CD14-positive monocyte (primary cell): ENCODE data around the gene WDR72. TPM values are rescaled to one million over a fixed set of nuclear protein-coding genes. Genes with fewer than 3 reads are reported as not detected.

Experiments
- DNase-seq, 3 donors: peaks; one replicate each; pipeline ENCODE4 v3.0.0-alpha.2; 2011 to 2022
- H2AFZ ChIP-seq: 2 replicates; pipeline ENCODE4 v1.6.0; 2012; ENCODE audit warnings: mild to moderate bottlenecking, low read depth, low read length, inconsistent platforms; ENCODE audit not compliant: insufficient read depth, poor library complexity, severe bottlenecking
- H3K27ac ChIP-seq, 2 donors: 1 replicate in 1 of 2; 2 replicates in 1 of 2; pipeline ENCODE4 v1.5.1; 2012 to 2013; ENCODE audit warnings: low read length in 2 of 2, control low read depth in 1 of 2, inconsistent platforms in 1 of 2, low read depth in 1 of 2, mild to moderate bottlenecking in 1 of 2
- H3K27me3 ChIP-seq, 2 donors: one replicate each; pipeline versions ENCODE4 v1.6.0 to v1.6.1; 2011 to 2013; ENCODE audit warnings: low read length in 2 of 2; ENCODE audit not compliant: control insufficient read depth in 2 of 2, insufficient read depth in 2 of 2
- H3K36me3 ChIP-seq, 2 donors: replicated peaks in 1 of 2; 1 replicate in 1 of 2; 2 replicates in 1 of 2; pipeline versions ENCODE4 v1.5.1 to v1.6.1; 2012 to 2013; ENCODE audit warnings: low read length in 2 of 2, control low read depth in 1 of 2, inconsistent platforms in 1 of 2, mild to moderate bottlenecking in 1 of 2; ENCODE audit not compliant: insufficient read depth in 2 of 2, control insufficient read depth in 1 of 2
- H3K4me1 ChIP-seq, 2 donors: 1 replicate in 1 of 2; 2 replicates in 1 of 2; pipeline versions ENCODE4 v1.5.1 to v1.6.1; 2012 to 2013; ENCODE audit warnings: low read length in 2 of 2, control low read depth in 1 of 2, inconsistent platforms in 1 of 2, mild to moderate bottlenecking in 1 of 2, moderate library complexity in 1 of 2; ENCODE audit not compliant: insufficient read depth in 2 of 2, control insufficient read depth in 1 of 2
- H3K4me2 ChIP-seq: replicated peaks from 2 replicates; pipeline ENCODE3; 2012; ENCODE audit warnings: low read length, moderate library complexity, mild to moderate bottlenecking; ENCODE audit not compliant: poor library complexity, severe bottlenecking; ENCODE audit errors: extremely low read depth
- H3K4me3 ChIP-seq, 3 experiments: fragments of 200-600 bp in 1 of 3; sonication (generic) in 1 of 3; replicated peaks in 1 of 3; 1 replicate in 2 of 3; 2 replicates in 1 of 3; pipeline ENCODE4 v1.5.1; 2011 to 2013; ENCODE audit warnings: low read length in 3 of 3, mild to moderate bottlenecking in 3 of 3, control low read depth in 2 of 3, low read depth in 2 of 3, inconsistent platforms in 1 of 3, moderate library complexity in 1 of 3
- H3K79me2 ChIP-seq: 2 replicates; pipeline ENCODE4 v1.6.0; 2012; ENCODE audit warnings: mild to moderate bottlenecking, control low read depth, inconsistent platforms, low read length, moderate library complexity; ENCODE audit not compliant: insufficient read depth
- H3K9ac ChIP-seq: 2 replicates; pipeline ENCODE4 v1.6.0; 2017; ENCODE audit warnings: low read length, mild to moderate bottlenecking; ENCODE audit not compliant: insufficient read depth, poor library complexity, severe bottlenecking
- H3K9me3 ChIP-seq, 2 donors: replicated peaks in 1 of 2; 1 replicate in 1 of 2; 2 replicates in 1 of 2; pipeline versions ENCODE4 v1.5.1 to v1.6.1; 2012 to 2013; ENCODE audit warnings: low read length in 2 of 2, control low read depth in 1 of 2; ENCODE audit not compliant: control insufficient read depth in 1 of 2, insufficient read depth in 1 of 2
- H4K20me1 ChIP-seq: 2 replicates; pipeline ENCODE4 v1.6.0; 2012; ENCODE audit warnings: mild to moderate bottlenecking, low read length, control low read depth, moderate library complexity; ENCODE audit not compliant: insufficient read depth
- H3K27ac Mint-ChIP-seq, 7 donors: one replicate each; pipeline ENCODE4 v1.8.0; 2020; ENCODE audit warnings: mild to moderate bottlenecking in 7 of 7, mixed read lengths in 7 of 7, moderate library complexity in 6 of 7, inconsistent platforms in 2 of 7
- H3K27me3 Mint-ChIP-seq, 3 donors: one replicate each; pipeline ENCODE4 v1.8.0; 2021 to 2022; ENCODE audit warnings: low read depth in 3 of 3, mild to moderate bottlenecking in 3 of 3, mixed read lengths in 3 of 3, moderate library complexity in 3 of 3, inconsistent platforms in 1 of 3
- H3K36me3 Mint-ChIP-seq, 2 donors: one replicate each; pipeline ENCODE4 v1.8.0; 2020; ENCODE audit warnings: mixed read lengths in 2 of 2, inconsistent platforms in 1 of 2, mild to moderate bottlenecking in 1 of 2
- H3K4me1 Mint-ChIP-seq: one replicate; pipeline ENCODE4 v1.8.0; 2020; ENCODE audit warnings: mild to moderate bottlenecking, mixed read lengths
- H3K4me3 Mint-ChIP-seq, 2 donors: one replicate each; pipeline ENCODE4 v1.8.0; 2020; ENCODE audit warnings: mild to moderate bottlenecking in 2 of 2, mixed read lengths in 2 of 2, moderate library complexity in 1 of 2
- H3K9me3 Mint-ChIP-seq, 7 donors: one replicate each; pipeline ENCODE4 v1.8.0; 2020 to 2022; ENCODE audit warnings: mixed read lengths in 7 of 7, mild to moderate bottlenecking in 6 of 7, moderate library complexity in 6 of 7, inconsistent platforms in 2 of 7
- CTCF ChIP-seq: fragments of 200-600 bp; IDR thresholded peaks from one replicate; pipeline ENCODE4 v1.8.0; 2022; ENCODE audit warnings: antibody characterized with exemption, mild to moderate bottlenecking
- WGBS: methylation state at CpG from one replicate; pipeline ENCODE4 v1.1.5; 2013; ENCODE audit warnings: missing lambda C conversion rate; ENCODE audit not compliant: insufficient coverage; 5-methylcytosine and 5-hydroxymethylcytosine counted together
- intact Hi-C, 2 donors: fragments of 100-400 bp; cut with micrococcal nuclease; formaldehyde crosslinking; loops; one replicate each; pipeline versions ENCODE4 v1.15.0 to v1.15.1; 2023
- polyA plus RNA-seq, 3 donors: library from polyadenylated mRNA; depleted of rRNA in 1 of 3; unstranded in 2 of 3; stranded (reverse) in 1 of 3; fragments of 300-500 nt in 2 of 3; fragments of >200 nt in 1 of 3; fragmentation: Illumina TruSeq in 2 of 3; gene quantifications; 1 replicate in 2 of 3; 2 replicates in 1 of 3; pipeline ENCODE4 v1.2.3, GENCODE V29; 2012 to 2021

WDR72 gene
- polyA plus RNA-seq, 3 donors, result not detected

- Mint-ChIP-seq H3K27me3 (no peaks in the 10 kb centered on the region), H3K27ac (no peak overlapping the region), H3K4me1 (no peaks in the 10 kb centered on the region), H3K9me3 (peaks cover 0 to 6% (median 2%) of the 10 kb centered on the region in 7 donors), H3K36me3 (no peaks in the 10 kb centered on the region), H3K4me3 (no peak overlapping the region)
- DNase-seq, result no peak
- Histone ChIP-seq H3K79me2 (no peaks in the 10 kb centered on the region), H3K4me1 (no peaks in the 10 kb centered on the region), H2AFZ (no peak overlapping the region), H3K27me3 (no peaks in the 10 kb centered on the region), H3K4me2 (no peak overlapping the region), H3K36me3 (no peaks in the 10 kb centered on the region), H4K20me1 (no peaks in the 10 kb centered on the region), H3K9me3 (no peaks in the 10 kb centered on the region), H3K27ac (no peak overlapping the region), H3K9ac (no peak overlapping the region), H3K4me3 (no peak overlapping the region)
- no peak for TF ChIP-seq CTCF
- intact Hi-C loops, result no loop called here
- WGBS, result no CpG with 5 or more reads among the region's 3 CpGs
Measured at GRCh38 chr15:53530761-53531160, 228.7 kb downstream of the WDR72 start.

GRCh38 chr15:53527996-53528395 lies 231.5 kb downstream of the WDR72 start:
- Histone ChIP-seq H3K9ac (no peak overlapping the region), H2AFZ (no peak overlapping the region), H3K4me1 (no peaks in the 10 kb centered on the region), H3K4me3 (no peak overlapping the region), H3K79me2 (no peaks in the 10 kb centered on the region), H3K36me3 (no peaks in the 10 kb centered on the region), H4K20me1 (no peaks in the 10 kb centered on the region), H3K9me3 (no peaks in the 10 kb centered on the region), H3K27me3 (no peaks in the 10 kb centered on the region), H3K4me2 (no peak overlapping the region), H3K27ac (no peak overlapping the region)
- DNase-seq, result no peak
- no peaks in the 10 kb centered on the region for H3K36me3 Mint-ChIP-seq
- intact Hi-C loops, result no loop called here
- TF ChIP-seq CTCF, result no peak
- H3K4me1 Mint-ChIP-seq, result no peaks in the 10 kb centered on the region
- H3K27ac Mint-ChIP-seq, result no peak overlapping the region
- H3K9me3 Mint-ChIP-seq, result peaks cover 0 to 6% (median 1%) of the 10 kb centered on the region in 7 donors
- H3K27me3 Mint-ChIP-seq, result no peaks in the 10 kb centered on the region
- H3K4me3 Mint-ChIP-seq, result no peak overlapping the region
